ENCODE results near the gene OSBPL9. TPM values are rescaled to one million over a fixed set of nuclear protein-coding genes. Genes with fewer than 3 reads are reported as not detected.

Gene OSBPL9, protein sequence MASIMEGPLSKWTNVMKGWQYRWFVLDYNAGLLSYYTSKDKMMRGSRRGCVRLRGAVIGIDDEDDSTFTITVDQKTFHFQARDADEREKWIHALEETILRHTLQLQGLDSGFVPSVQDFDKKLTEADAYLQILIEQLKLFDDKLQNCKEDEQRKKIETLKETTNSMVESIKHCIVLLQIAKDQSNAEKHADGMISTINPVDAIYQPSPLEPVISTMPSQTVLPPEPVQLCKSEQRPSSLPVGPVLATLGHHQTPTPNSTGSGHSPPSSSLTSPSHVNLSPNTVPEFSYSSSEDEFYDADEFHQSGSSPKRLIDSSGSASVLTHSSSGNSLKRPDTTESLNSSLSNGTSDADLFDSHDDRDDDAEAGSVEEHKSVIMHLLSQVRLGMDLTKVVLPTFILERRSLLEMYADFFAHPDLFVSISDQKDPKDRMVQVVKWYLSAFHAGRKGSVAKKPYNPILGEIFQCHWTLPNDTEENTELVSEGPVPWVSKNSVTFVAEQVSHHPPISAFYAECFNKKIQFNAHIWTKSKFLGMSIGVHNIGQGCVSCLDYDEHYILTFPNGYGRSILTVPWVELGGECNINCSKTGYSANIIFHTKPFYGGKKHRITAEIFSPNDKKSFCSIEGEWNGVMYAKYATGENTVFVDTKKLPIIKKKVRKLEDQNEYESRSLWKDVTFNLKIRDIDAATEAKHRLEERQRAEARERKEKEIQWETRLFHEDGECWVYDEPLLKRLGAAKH
- 55.8 TPM for total RNA-seq
- long read RNA-seq, transcript OSBPL9-215 (23 exons, 2,831 nt) = minor isoform, 6 of 93 reads
- long read RNA-seq, transcript OSBPL9-207 (20 exons, 2,755 nt) = minor isoform, 17 of 93 reads
- long read RNA-seq, transcript OSBPL9-201 (20 exons, 2,721 nt) = minor isoform, 5 of 93 reads
- long read RNA-seq, transcript OSBPL9-205 (24 exons, 2,940 nt) = major isoform, 21 of 93 reads
- long read RNA-seq, partial matches to known transcripts = 10 of 93 reads
- long read RNA-seq, other reads (novel, unspliced or antisense) = 25 of 93 reads

GRCh38 chr1:51616903-51617708, at the start of gene OSBPL9:
Gene OSBPL9 (plus strand): TSS chr1:51617092. CDS start chr1:51617111, 19 bp downstream.
- Histone ChIP-seq H3K4me3 (peak within 1 kb of the TSS; percentile 85), H3K4me1 (peaks cover 87% of the 10 kb centered on the region), H3K36me3 (no peaks in the 10 kb centered on the region), H3K9me3 (replicated peaks) (no peaks in the 10 kb centered on the region), H3K27me3 (ENCODE audit: low read depth) (no peaks in the 10 kb centered on the region), H3K27ac (replicated peaks) (peak within 1 kb of the TSS; percentile 89)
- TF ChIP-seq, protein P1, sequence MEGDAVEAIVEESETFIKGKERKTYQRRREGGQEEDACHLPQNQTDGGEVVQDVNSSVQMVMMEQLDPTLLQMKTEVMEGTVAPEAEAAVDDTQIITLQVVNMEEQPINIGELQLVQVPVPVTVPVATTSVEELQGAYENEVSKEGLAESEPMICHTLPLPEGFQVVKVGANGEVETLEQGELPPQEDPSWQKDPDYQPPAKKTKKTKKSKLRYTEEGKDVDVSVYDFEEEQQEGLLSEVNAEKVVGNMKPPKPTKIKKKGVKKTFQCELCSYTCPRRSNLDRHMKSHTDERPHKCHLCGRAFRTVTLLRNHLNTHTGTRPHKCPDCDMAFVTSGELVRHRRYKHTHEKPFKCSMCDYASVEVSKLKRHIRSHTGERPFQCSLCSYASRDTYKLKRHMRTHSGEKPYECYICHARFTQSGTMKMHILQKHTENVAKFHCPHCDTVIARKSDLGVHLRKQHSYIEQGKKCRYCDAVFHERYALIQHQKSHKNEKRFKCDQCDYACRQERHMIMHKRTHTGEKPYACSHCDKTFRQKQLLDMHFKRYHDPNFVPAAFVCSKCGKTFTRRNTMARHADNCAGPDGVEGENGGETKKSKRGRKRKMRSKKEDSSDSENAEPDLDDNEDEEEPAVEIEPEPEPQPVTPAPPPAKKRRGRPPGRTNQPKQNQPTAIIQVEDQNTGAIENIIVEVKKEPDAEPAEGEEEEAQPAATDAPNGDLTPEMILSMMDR (IDR thresholded peaks at IDR 0.05; ENCODE audit: borderline replicate concordance) = no peak
- DNase-seq = peak; percentile 87
- intact Hi-C loops (cut with micrococcal nuclease) = loop anchor here (10.0 kb wide), 1 partner anchor 258 kb away; the partner anchor contains the start of gene NRDC

DNA sequence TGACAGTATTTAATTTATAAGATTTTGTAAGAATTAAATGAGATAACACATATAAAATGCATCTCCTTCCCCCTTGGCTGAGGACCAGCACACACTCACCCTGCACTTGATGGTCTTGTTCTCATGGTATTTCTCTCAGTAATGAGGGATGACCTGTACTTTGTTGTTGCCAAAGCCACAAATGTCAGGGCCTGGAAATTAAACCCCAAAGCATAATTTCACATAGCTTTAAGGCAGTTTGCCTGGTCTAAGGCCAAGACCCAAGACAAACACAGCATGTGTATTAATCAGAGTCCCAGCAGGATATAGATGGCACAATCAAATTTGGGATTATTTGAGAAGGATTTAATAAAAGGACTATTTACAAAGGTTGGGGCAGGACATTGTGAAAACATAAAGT, 49.2 kb upstream of the OSBPL9 start:
- no peak overlapping the region for H3K4me3 ChIP-seq
- H3K36me3 ChIP-seq = no peaks in the 10 kb centered on the region
- no peak for DNase-seq
- H3K27me3 ChIP-seq (ENCODE audit: low read depth) = no peaks in the 10 kb centered on the region
- no peaks in the 10 kb centered on the region for H3K9me3 ChIP-seq (replicated peaks)
- intact Hi-C loops (cut with micrococcal nuclease) = no loop called here
- H3K4me1 ChIP-seq = peaks cover 66% of the 10 kb centered on the region
- TF ChIP-seq, protein P1 (IDR thresholded peaks at IDR 0.05; ENCODE audit: borderline replicate concordance) = no peak
- no peak overlapping the region for H3K27ac ChIP-seq (replicated peaks)

- no peaks in the 10 kb centered on the region for H3K27me3 ChIP-seq (ENCODE audit: low read depth)
- peak overlapping the region; percentile 18 for H3K27ac ChIP-seq (replicated peaks)
- no peak overlapping the region for H3K4me3 ChIP-seq
- TF ChIP-seq, protein P1 (IDR thresholded peaks at IDR 0.05; ENCODE audit: borderline replicate concordance) = no peak
- H3K4me1 ChIP-seq = peaks cover 63% of the 10 kb centered on the region
- intact Hi-C loops (cut with micrococcal nuclease) = no loop called here
- no peaks in the 10 kb centered on the region for H3K9me3 ChIP-seq (replicated peaks)
- H3K36me3 ChIP-seq = no peaks in the 10 kb centered on the region
- no peak for DNase-seq
Measured at GRCh38 chr1:51568231-51568935, 48.5 kb upstream of the OSBPL9 start.

GRCh38 chr1:51569284-51570062, 47.4 kb upstream of the OSBPL9 start:
- TF ChIP-seq, protein P1 (IDR thresholded peaks at IDR 0.05; ENCODE audit: borderline replicate concordance) = peak; percentile 28
- H3K27ac ChIP-seq (replicated peaks) = peak overlapping the region; percentile 18
- H3K9me3 ChIP-seq (replicated peaks) = no peaks in the 10 kb centered on the region
- peaks cover 52% of the 10 kb centered on the region for H3K4me1 ChIP-seq
- no peaks in the 10 kb centered on the region for H3K36me3 ChIP-seq
- DNase-seq = no peak
- H3K27me3 ChIP-seq (ENCODE audit: low read depth) = no peaks in the 10 kb centered on the region
- H3K4me3 ChIP-seq = no peak overlapping the region
- intact Hi-C loops (cut with micrococcal nuclease) = no loop called here
